ENCODE results near the gene DNAH17. TPM values are rescaled to one million over a fixed set of nuclear protein-coding genes. Genes with fewer than 3 reads are reported as not detected.
A peak's percentile ranks its signal among the peaks of the same experiment; 100 is the strongest.

Gene DNAH17
- total and polyA plus RNA-seq, 2 of the 13 experiments (the other 11 are each of a cell fraction or from before 2014, with no cell fraction given): 0.86 to 1.6 TPM

DNA sequence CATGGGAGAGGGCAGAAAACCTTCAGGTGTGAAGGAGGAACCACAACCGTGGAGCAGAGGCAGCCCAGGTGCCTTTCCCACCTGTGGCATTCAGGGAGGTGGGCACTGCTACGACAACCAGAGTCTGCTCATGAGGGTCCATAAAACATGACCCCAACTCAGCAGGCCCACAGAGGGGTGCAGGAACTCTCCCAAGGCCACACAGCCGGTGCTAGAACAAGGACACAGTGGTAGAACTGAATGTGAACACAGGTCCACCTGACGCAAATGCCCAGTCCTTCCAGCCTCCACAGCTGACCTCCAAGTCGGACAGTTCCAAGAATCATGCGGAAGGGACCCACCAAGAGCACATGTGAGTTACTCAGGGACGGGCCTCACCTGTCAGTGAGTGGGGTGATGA lies 76.4 kb downstream of the DNAH17 start:
- Histone ChIP-seq H3K27ac (ENCODE audit: extremely low read length, insufficient read depth, low read length) (no peak overlapping the region), H3K4me1 (ENCODE audit: insufficient read depth, low read length) (peaks cover 22% of the 10 kb centered on the region), H3K9ac (ENCODE audit: insufficient read depth, low read depth, low read length) (no peak overlapping the region), H2AFZ (ENCODE audit: low read length) (no peak overlapping the region), H3K79me2 (ENCODE audit: insufficient read depth, low read length) (no peaks in the 10 kb centered on the region), H3K9me3 (ENCODE audit: low read length) (no peaks in the 10 kb centered on the region), H3K27me3 (ENCODE audit: control insufficient read depth in 1 of 2, insufficient read depth in 2 of 2, low read length in 2 of 2) (peaks cover 0 to 16% of the 10 kb centered on the region in 2 experiments; a peak in 2 of 5 replicates), H4K20me1 (ENCODE audit: insufficient read depth, low read length) (no peaks in the 10 kb centered on the region), H3K4me2 (ENCODE audit: low read depth, low read length) (no peak overlapping the region), H3K36me3 (replicated peaks in 1 of 2; ENCODE audit: control insufficient read depth in 1 of 2, insufficient read depth in 2 of 2, low read length in 2 of 2) (no peaks in the 10 kb centered on the region), H3K4me3 (replicated peaks in 1 of 3; ENCODE audit: insufficient read depth in 1 of 3, low read depth in 2 of 3, low read length in 3 of 3) (no peak overlapping the region)
- no peak for DNase-seq (ENCODE audit: low spot score)
- ChIA-PET CTCF (ENCODE audit: low intra/inter-chr PET ratio, low total read pairs) (no interaction called here), POLR2A (no interaction called here)
- FAIRE-seq: no peak
- no TSS peak for BruUV-seq (replicated peaks)
- no peak for TF ChIP-seq ZNF501 (CRISPR knock-in tag; IDR thresholded peaks at IDR 0.05)
- peak; percentile 81 for TF ChIP-seq ZNF768 (CRISPR knock-in tag; IDR thresholded peaks at IDR 0.05)
- no peak for TF ChIP-seq ZIK1 (CRISPR knock-in tag; IDR thresholded peaks at IDR 0.05; ENCODE audit: borderline replicate concordance, low read depth)
- intact Hi-C loops (cut with micrococcal nuclease; ENCODE audit: unreplicated experiment) (no loop called here), in situ Hi-C loops (cut with HindIII; ENCODE audit: extremely low pct_ligation_motif_present, low pct_unique_long_range_greater_than_20kb) (no loop called here)
- WGBS (ENCODE audit: low lambda C conversion rate): 51% methylated on average over 7 of the region's 7 CpGs
- ATAC-seq: no peak

DNA sequence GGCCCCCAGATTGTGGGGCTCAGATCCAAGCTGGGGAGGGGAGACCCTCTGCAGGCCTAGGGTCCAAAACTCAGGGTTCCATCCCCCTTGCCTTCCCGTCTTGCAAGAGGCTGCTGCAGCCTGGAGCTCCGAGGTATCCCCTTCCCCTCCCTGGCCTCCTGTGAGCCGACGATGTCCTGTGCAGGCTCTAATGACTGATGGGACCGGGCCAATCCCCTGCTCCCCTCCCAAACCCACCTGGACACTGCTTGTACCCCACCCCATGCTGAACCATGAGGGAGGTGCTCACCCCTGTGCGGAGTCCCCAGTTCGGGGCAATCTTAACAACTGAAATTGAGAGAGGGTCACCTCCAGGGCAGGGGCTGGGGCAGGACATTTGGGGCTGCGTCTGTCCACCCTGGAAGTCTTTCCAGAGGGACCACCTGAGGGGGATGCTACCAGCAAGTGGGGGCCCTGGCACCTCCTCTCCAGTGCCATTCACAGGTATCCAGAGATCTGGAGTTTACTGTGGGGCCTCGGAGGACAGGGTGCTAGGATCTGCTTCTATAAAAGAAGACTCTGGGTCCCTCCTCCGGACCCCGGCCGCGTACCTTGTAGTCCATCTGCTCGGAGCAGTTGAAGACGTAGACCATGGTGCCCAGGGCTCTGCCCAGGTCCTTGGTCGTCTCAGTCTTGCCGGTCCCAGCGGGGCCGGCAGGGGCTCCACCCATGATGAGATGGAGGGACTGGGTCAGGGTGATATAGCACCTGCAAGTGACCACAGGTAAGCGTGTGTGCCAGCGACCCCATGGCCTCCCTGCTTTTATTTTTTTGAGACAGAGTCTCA lies 77.3 kb downstream of the DNAH17 start:
- Histone ChIP-seq H3K27me3 (ENCODE audit: control insufficient read depth in 1 of 2, insufficient read depth in 2 of 2, low read length in 2 of 2) (peaks cover 0 to 16% of the 10 kb centered on the region in 2 experiments; a peak in 3 of 5 replicates), H3K4me3 (replicated peaks in 1 of 3; ENCODE audit: insufficient read depth in 1 of 3, low read depth in 2 of 3, low read length in 3 of 3) (no peak overlapping the region), H2AFZ (ENCODE audit: low read length) (no peak overlapping the region), H3K9ac (ENCODE audit: insufficient read depth, low read depth, low read length) (no peak overlapping the region), H3K27ac (ENCODE audit: extremely low read length, insufficient read depth, low read length) (no peak overlapping the region), H4K20me1 (ENCODE audit: insufficient read depth, low read length) (no peaks in the 10 kb centered on the region), H3K79me2 (ENCODE audit: insufficient read depth, low read length) (no peaks in the 10 kb centered on the region), H3K36me3 (replicated peaks in 1 of 2; ENCODE audit: control insufficient read depth in 1 of 2, insufficient read depth in 2 of 2, low read length in 2 of 2) (no peaks in the 10 kb centered on the region), H3K9me3 (ENCODE audit: low read length) (no peaks in the 10 kb centered on the region), H3K4me1 (ENCODE audit: insufficient read depth, low read length) (peaks cover 22% of the 10 kb centered on the region), H3K4me2 (ENCODE audit: low read depth, low read length) (no peak overlapping the region)
- DNase-seq (ENCODE audit: low spot score) (no peak), ATAC-seq (no peak), FAIRE-seq (no peak)
- ChIA-PET CTCF (ENCODE audit: low intra/inter-chr PET ratio, low total read pairs) (no interaction called here), POLR2A (no interaction called here)
- BruUV-seq (replicated peaks): no TSS peak
- in situ Hi-C loops (cut with HindIII; ENCODE audit: extremely low pct_ligation_motif_present, low pct_unique_long_range_greater_than_20kb): loop anchor here (5.0 to 10.0 kb wide), 2 partner anchors 105 to 207 kb away; no protein-coding TSS in a partner anchor
- intact Hi-C loops (cut with micrococcal nuclease; ENCODE audit: unreplicated experiment): loop anchor here (10.0 kb wide), 1 partner anchor 295 kb away; no protein-coding TSS in a partner anchor
- 79% methylated on average over 19 of the region's 21 CpGs for WGBS (ENCODE audit: low lambda C conversion rate)
- TF ChIP-seq AHR (CRISPR knock-in tag; IDR thresholded peaks at IDR 0.05) (no peak), ZNF563 (CRISPR knock-in tag; IDR thresholded peaks at IDR 0.05) (0 out of 2 replicates have a peak, but pooled peaks have one; percentile 16), ZNF331 (CRISPR knock-in tag; IDR thresholded peaks at IDR 0.05) (no peak)

Measured in HepG2 (cell line).